ENCODE data around the gene GALNS.
A peak's percentile ranks its signal among the peaks of the same experiment; 100 is the strongest.
"Not testable (repeated sequence)": the region's sequence is repeated elsewhere in the genome, so short reads cannot be mapped to it uniquely, and the experiment has no call there.

GALNS gene

DNA sequence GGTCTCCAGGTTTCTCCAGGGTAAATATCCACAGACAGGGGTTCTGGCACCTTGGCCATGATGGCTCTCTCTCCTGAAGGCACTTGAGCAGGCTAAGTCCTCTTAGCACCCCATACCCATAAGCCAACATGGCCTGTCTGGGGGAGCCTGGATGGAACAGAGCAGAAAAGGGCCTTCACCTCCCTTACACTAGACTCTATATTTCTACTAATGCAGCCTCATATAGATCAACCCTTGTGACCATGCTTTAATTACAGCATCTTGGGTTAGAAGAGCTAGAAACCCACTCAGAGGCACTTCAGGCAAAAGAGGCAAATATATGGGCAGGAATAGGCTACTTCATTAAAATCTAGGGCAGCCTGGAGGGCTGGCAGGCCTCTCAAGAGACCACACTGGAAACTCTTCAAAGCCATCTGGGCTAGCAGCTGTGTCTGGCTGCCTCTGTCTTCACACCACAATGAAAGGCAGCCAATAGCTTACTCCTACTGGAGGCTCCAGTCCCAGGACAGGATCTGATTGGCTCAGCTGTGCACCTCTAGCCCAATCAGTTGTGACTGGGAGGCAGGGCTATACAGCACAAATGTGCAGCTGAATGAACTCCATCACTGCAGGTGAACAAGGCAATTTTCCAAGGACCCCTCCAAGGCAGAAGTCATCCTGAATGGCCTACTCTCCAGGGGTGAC lies 57.8 kb downstream of the GALNS start:
- DNase-seq, result no peak

- no peak for DNase-seq
Measured at GRCh38 chr16:88798073-88798472, 58.7 kb downstream of the GALNS start.

- no peak for DNase-seq
Measured at GRCh38 chr16:88796278-88796677, 60.5 kb downstream of the GALNS start.

GRCh38 chr16:88793251-88793954 lies 63.3 kb downstream of the GALNS start:
- DNase-seq, result no peak

GRCh38 chr16:88792668-88793250 lies 64.0 kb downstream of the GALNS start:
- DNase-seq, result no peak

DNA sequence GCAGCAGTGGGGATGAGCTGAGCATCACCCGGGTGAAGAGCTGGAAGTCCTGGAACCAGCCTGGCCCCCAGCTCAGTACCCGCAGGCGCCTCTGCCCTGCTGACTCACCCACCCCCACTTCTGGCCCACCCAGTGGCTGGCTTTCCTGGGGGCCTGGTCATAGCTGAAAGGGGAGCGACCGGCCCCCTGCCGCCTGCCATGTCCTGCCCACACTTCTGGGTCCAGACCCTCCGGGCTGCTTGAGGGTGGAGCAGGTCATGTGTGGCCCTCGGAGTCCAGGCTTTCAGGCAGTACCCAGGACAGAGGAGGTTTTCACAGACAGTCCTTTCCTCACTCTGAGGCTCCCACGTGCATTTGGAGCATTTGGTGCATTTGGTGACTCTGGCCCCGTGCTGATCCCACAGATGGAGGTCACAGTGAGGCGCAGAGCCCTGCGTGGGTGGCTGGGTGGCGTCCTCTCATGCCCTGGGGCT lies 64.6 kb downstream of the GALNS start:
- peak; percentile 52 to 72 for DNase-seq

GRCh38 chr16:88790312-88791211 lies 66.2 kb downstream of the GALNS start:
- peak; percentile 80 to 81 for DNase-seq

DNA sequence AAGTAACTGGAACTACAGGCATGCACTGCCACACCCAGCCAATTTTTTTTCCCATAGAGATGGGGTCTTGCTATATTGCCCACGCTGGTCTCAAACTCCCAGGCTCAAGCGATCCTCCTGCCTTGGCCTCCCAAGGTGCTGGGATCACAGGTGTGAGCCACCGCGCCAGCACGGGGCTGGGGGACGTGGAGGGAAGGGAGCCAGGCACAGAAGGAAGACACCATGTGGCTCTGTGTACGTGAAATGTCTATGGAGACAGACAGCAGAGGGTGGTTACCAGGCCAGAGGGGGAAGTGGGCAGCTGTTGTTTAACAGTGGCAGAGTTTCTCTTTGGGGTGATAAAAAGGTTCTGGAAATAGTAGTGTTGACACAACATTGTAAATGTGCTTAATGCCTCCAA lies 67.2 kb downstream of the GALNS start:
- DNase-seq, result peak; percentile 65 to 71

DNA sequence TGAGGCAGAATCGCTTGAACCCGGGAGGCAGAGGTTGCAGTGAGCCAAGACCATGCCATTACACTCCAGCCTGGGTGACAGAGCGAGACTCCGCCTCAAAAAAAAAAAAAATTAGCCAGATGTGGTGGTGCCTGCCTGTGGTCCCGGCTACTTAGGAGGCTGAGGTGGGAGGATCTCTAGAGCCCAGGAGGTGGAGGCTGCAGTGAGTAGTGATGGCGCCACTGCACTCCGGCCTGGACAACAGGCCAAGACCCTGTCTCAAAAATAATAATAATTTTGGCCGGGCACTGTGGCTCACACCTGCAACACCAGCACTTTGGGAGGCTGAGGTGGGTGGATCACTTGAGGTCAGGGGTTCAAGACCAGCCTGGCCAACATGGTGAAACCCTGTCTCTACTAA lies 68.0 kb downstream of the GALNS start:
- DNase-seq, result not testable (repeated sequence)

GRCh38 chr16:88787579-88788314 lies 69.0 kb downstream of the GALNS start:
- no peak for DNase-seq

GRCh38 chr16:88785106-88785924 lies 71.4 kb downstream of the GALNS start, which contains the start of gene PIEZO1:
TSS of gene PIEZO1 (minus strand) at chr16:88785220. CDS start at chr16:88784964, 256 bp downstream.
- peak; percentile 58 to 81 for DNase-seq

DNA sequence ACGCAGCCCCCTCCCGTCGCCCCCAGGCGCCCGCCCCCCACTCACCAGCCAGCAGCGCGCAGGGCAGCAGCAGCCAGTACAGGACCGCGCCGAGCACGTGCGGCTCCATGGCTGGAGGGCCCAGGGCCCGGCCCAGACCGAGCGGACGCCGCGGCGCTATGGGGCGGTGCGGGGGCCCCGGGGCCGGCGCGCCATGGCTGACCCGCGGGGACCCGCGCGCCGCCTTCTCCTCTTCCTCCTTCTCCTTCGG lies 72.0 kb downstream of the GALNS start:
- DNase-seq, result no peak

GRCh38 chr16:88784074-88784855 lies 72.5 kb downstream of the GALNS start:
- peak; percentile 65 to 76 for DNase-seq

DNA sequence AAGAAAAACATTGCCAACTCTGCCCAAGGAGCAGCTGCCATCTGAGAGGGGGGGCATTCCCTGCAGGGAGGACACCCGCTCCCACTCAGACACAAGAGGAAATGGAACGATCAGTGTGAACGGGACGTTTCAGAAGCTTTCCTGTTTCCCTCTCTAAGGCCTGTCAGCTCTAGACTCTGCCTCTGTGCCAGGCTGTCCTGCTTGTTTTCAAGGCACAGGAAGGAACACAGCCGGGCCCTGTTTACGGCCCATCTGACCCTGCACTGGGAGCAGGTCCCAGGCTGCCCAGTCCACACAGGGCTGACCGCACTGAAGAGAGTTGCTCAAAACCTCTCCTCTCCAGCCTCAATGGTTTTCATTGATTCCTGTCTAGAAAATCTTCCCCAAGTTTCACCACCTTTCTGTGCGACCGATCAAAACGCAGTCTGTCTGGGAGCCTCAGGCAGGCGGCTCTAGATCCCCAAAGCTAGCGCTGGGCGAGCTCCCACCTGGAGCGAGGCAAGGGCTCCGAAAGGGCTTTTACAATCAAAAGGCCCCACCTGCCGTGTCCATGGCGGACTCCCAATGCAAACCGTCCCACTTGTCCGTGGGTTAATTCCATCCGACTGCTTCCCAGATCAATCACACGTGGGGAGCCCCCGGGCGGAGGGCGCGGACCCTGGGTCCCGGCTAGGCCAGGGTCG lies 73.2 kb downstream of the GALNS start:
- DNase-seq, result peak in 1 of 2 donors; percentile 65

DNA sequence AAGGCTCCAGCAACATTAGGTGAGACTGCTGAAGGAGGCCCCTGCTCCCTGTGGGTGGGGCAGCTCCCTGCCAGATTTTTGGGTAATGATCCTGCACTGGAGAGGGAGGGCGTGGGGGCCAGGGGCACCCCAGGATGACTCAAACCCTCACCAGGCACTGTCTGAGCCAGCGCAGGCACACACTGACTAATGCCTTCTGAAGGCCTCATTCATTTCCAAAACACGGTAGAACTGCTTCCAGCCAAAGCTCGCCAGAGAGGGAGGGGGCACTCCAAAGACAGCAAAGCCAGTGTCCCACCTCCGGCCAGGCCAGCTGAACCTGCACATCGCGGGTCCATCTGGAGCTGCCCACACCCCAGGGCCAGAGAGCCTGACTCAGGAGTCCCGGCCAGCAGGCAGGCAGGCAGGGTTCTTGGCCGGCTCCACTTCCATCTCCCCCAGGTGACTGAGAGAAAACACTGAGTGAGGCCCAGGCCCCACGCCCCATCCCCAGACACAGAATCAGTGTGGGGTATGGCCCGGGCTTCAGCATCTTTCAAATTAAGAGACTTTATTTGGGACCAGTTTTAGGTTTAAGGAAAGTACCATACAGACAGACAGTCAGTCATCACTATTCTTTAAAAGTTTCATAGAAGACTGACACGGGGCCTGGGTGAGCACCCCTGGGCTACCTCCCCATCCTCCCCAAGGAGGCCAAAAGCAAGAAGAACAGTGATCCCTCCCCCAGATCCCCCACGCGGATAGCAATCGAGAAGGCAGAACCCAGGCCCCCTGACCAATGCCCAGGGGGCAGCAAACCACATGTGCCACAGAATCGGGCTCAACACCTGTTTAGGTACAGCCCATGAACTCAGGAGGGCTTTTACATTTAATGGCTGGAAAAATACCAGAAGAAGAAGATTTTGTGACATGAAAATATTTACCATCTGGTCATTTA lies 74.0 kb downstream of the GALNS start:
- peak; percentile 60 to 82 for DNase-seq

DNA sequence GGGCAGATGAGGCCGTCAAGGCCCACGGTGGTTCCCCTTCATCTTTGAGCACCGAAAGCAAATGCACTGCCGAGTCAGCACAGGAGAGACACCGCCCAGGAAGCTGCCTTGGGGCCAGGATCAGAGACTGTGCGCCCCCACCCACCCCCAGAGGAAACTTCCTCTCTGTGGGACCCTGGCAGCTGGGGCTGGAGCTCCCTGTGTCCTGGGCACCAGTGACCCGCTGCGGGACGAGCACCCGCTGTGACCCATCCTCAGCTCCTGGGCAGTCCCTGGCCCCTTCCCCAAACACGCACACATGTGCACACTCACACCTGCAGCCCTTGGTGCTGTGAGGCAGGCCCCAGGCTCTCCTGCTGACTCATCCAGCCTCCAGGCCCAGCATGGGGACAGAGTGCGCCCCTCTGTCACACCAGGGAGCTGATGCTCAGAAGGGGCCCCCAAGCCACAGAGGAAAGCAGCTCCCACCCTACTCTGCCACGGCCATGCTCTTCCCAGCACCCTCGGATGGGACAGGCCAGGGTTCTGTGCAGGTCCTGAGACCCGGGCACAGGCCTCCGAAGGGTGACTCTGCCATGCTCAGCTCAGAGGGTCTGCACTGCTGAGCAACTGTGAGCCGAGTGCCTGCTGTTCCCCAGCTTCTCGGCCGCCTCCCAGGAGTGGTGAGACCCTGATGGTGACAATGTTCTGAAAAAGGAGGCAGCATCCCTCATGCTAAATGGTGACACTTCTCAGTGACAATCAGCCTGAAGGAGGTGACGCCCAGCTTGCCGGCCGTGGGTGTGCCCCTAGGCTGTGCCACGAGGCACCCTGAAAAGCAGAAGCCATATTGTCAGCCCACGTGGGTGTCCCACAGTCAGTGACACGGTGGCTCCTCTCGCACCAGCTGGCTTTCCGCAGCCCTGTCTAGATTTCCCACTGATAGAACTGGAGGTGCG lies 75.3 kb downstream of the GALNS start:
- peak; percentile 92 to 95 for DNase-seq

Data from inflammatory macrophage treated with lipopolysaccharide for 1 hour (primary cell).